ENCODE data around the gene TUBGCP3. TPM values are rescaled to one million over a fixed set of nuclear protein-coding genes. Genes with fewer than 3 reads are reported as not detected.

The TUBGCP3 gene
- total and polyA plus RNA-seq, 2 experiments from 2014 or later = 12.8 to 40.2 TPM

GRCh38 chr13:112513761-112514160, 74.2 kb downstream of the TUBGCP3 start:
- no peak overlapping the region for H3K4me3 ChIP-seq
- no peaks in the 10 kb centered on the region for H3F3A ChIP-seq (replicated peaks; ENCODE audit: low read depth)
- H3K27ac ChIP-seq (ENCODE audit: low read depth) = no peak overlapping the region
- H4K20me1 ChIP-seq (replicated peaks; ENCODE audit: insufficient read depth) = no peaks in the 10 kb centered on the region
- no peak overlapping the region for H3K4me2 ChIP-seq
- no peak overlapping the region for H2AFZ ChIP-seq
- no peak for ATAC-seq
- TF ChIP-seq ZNF331 (CRISPR knock-in tag; IDR thresholded peaks at IDR 0.05; ENCODE audit: low read depth) (no peak), CREB1 (CRISPR knock-in tag; IDR thresholded peaks at IDR 0.05; ENCODE audit: low read depth) (no peak), STAT1 (IDR thresholded peaks at IDR 0.05; ENCODE audit: unreplicated experiment) (no peak), EZH2 (IDR thresholded peaks at IDR 0.05; ENCODE audit: low read depth, unreplicated experiment) (no peak), POLR2AphosphoS5 (IDR thresholded peaks at IDR 0.05; ENCODE audit: low read depth) (no peak), JUNB (IDR thresholded peaks at IDR 0.05; ENCODE audit: unreplicated experiment) (no peak), ZNF462 (CRISPR knock-in tag; IDR thresholded peaks at IDR 0.05) (no peak)
- Mint-ChIP-seq H3K27ac (no peak overlapping the region), H3K27me3 (ENCODE audit: insufficient read depth, low read depth, poor library complexity) (peaks cover 8% of the 10 kb centered on the region), H3K36me3 (ENCODE audit: low read depth) (peaks cover 14% of the 10 kb centered on the region; the same call in 2 of the 3 replicates), H3K4me1 (peaks cover 8% of the 10 kb centered on the region; the same call in 2 of the 3 replicates), H3K4me3 (no peak overlapping the region), H3K9me3 (no peaks in the 10 kb centered on the region)
- peaks cover 24% of the 10 kb centered on the region for H3K36me3 ChIP-seq (ENCODE audit: insufficient read depth)
- no peaks in the 10 kb centered on the region for H3K9me2 ChIP-seq (ENCODE audit: insufficient read depth)
- no peak for DNase-seq (ENCODE audit: low spot score)
- no peaks in the 10 kb centered on the region for H3K27me3 ChIP-seq (ENCODE audit: insufficient read depth)
- no peaks in the 10 kb centered on the region for H3K79me2 ChIP-seq (replicated peaks; ENCODE audit: insufficient read depth)
- no peaks in the 10 kb centered on the region for H3K4me1 ChIP-seq (ENCODE audit: insufficient read depth)
